T-helper 17 cell (primary cell): ENCODE data around the gene SYTL1. TPM values are rescaled to one million over a fixed set of nuclear protein-coding genes. Genes with fewer than 3 reads are reported as not detected.
A peak's percentile ranks its signal among the peaks of the same experiment; 100 is the strongest.
"Not testable (repeated sequence)": the region's sequence is repeated elsewhere in the genome, so short reads cannot be mapped to it uniquely, and the experiment has no call there.

Source experiments
- ATAC-seq: fragments of 150-1000 bp; cut with Tn5 transposase; 2 replicates; pipeline ENCODE4 v1.10.0; 2021; ENCODE audit warnings: mild to moderate bottlenecking, moderate library complexity
- DNase-seq, 3 donors: peaks; one replicate each; pipeline versions ENCODE4 v3.0.0 to v3.0.0-alpha.2; 2020 to 2021
- H3K9me3 ChIP-seq: one replicate; pipeline ENCODE4 v1.7.0; 2013; ENCODE audit warnings: low read length, mild to moderate bottlenecking; ENCODE audit not compliant: control insufficient read depth, poor library complexity, severe bottlenecking
- H3K27ac Mint-ChIP-seq: one replicate; pipeline ENCODE4 v1.8.0; 2022; ENCODE audit warnings: mild to moderate bottlenecking, moderate library complexity, mixed read lengths
- H3K27me3 Mint-ChIP-seq: one replicate; pipeline ENCODE4 v1.8.0; 2022; ENCODE audit warnings: mixed read lengths
- H3K36me3 Mint-ChIP-seq: one replicate; pipeline ENCODE4 v1.8.0; 2022; ENCODE audit warnings: low read depth, mixed read lengths
- H3K4me1 Mint-ChIP-seq: one replicate; pipeline ENCODE4 v1.8.0; 2022; ENCODE audit warnings: mild to moderate bottlenecking, mixed read lengths
- H3K4me3 Mint-ChIP-seq: one replicate; pipeline ENCODE4 v1.8.0; 2022; ENCODE audit warnings: mild to moderate bottlenecking, moderate library complexity, mixed read lengths
- total RNA-seq, 4 donors: library from RNA in 2 of 4; stranded (reverse) in 2 of 4; gene quantifications; one replicate each; pipeline ENCODE4 v1.2.3 and lab custom pipeline; 2022 to 2026

The SYTL1 gene
- total RNA-seq, 2 donors from 2014 or later: 206 to 261 TPM

- H3K9me3 ChIP-seq: no peaks in the 10 kb centered on the region
- Mint-ChIP-seq H3K27ac (no peak overlapping the region), H3K4me1 (peaks cover 10% of the 10 kb centered on the region), H3K4me3 (no peak overlapping the region), H3K36me3 (no peaks in the 10 kb centered on the region), H3K27me3 (peaks cover 6% of the 10 kb centered on the region)
- ATAC-seq (no peak), DNase-seq (no peak)
Observed at GRCh38 chr1:27381969-27382762, 40.3 kb downstream of the SYTL1 start.

GRCh38 chr1:27383039-27383605, 41.3 kb downstream of the SYTL1 start, which contains the start of gene CD164L2:
CD164L2 (minus strand) TSS chr1:27383333; CDS start chr1:27383239, 94 bp downstream.
- ATAC-seq (peak; percentile 88), DNase-seq (peak; percentile 44 to 55 (median 51))
- H3K9me3 ChIP-seq: no peaks in the 10 kb centered on the region
- no peak within 1 kb of the TSS for H3K4me3 Mint-ChIP-seq
- H3K27ac Mint-ChIP-seq: no peak within 1 kb of the TSS
- peaks cover 6% of the 10 kb centered on the region for H3K27me3 Mint-ChIP-seq
- H3K36me3 Mint-ChIP-seq: no peaks in the 10 kb centered on the region
- peaks cover 6% of the 10 kb centered on the region for H3K4me1 Mint-ChIP-seq

GRCh38 chr1:27383661-27384060, 41.8 kb downstream of the SYTL1 start:
- peaks cover 9% of the 10 kb centered on the region for H3K4me1 Mint-ChIP-seq
- no peak overlapping the region for H3K4me3 Mint-ChIP-seq
- no peaks in the 10 kb centered on the region for H3K9me3 ChIP-seq
- no peaks in the 10 kb centered on the region for H3K36me3 Mint-ChIP-seq
- H3K27me3 Mint-ChIP-seq: peaks cover 6% of the 10 kb centered on the region
- no peak overlapping the region for H3K27ac Mint-ChIP-seq
- no peak for ATAC-seq
- no peak for DNase-seq

- H3K9me3 ChIP-seq, H3K4me3 Mint-ChIP-seq, ATAC-seq, H3K36me3 Mint-ChIP-seq, H3K27ac Mint-ChIP-seq, DNase-seq, H3K27me3 Mint-ChIP-seq: not testable (repeated sequence)
- peaks cover 10% of the 10 kb centered on the region for H3K4me1 Mint-ChIP-seq
Observed at GRCh38 chr1:27384797-27385196, 43.0 kb downstream of the SYTL1 start.

GRCh38 chr1:27388337-27389005, 46.6 kb downstream of the SYTL1 start:
- peak; percentile 52 to 71 (median 60) for DNase-seq
- peak overlapping the region; percentile 87 for H3K27ac Mint-ChIP-seq
- H3K4me1 Mint-ChIP-seq: peaks cover 19% of the 10 kb centered on the region
- no peaks in the 10 kb centered on the region for H3K9me3 ChIP-seq
- H3K4me3 Mint-ChIP-seq: no peak overlapping the region
- ATAC-seq: no peak
- H3K27me3 Mint-ChIP-seq: no peaks in the 10 kb centered on the region
- H3K36me3 Mint-ChIP-seq: no peaks in the 10 kb centered on the region

- H3K9me3 ChIP-seq: no peaks in the 10 kb centered on the region
- peak overlapping the region; percentile 90 for H3K27ac Mint-ChIP-seq
- no peaks in the 10 kb centered on the region for H3K36me3 Mint-ChIP-seq
- ATAC-seq (no peak), DNase-seq (peak in 1 of 3 donors; percentile 23)
- peaks cover 21% of the 10 kb centered on the region for H3K4me1 Mint-ChIP-seq
- H3K27me3 Mint-ChIP-seq: no peaks in the 10 kb centered on the region
- peak overlapping the region; percentile 92 for H3K4me3 Mint-ChIP-seq
Observed at GRCh38 chr1:27391511-27392095, 49.8 kb downstream of the SYTL1 start.

- DNase-seq: peak; percentile 85 to 95 (median 95)
Observed at GRCh38 chr1:27392096-27392777, 50.4 kb downstream of the SYTL1 start, which contains the start of gene GPR3. GPR3 (plus strand) TSS chr1:27392622; CDS start chr1:27393799, 1,177 bp downstream.

GRCh38 chr1:27392778-27393635, 51.2 kb downstream of the SYTL1 start:
- no peaks in the 10 kb centered on the region for H3K9me3 ChIP-seq
- Mint-ChIP-seq H3K4me3 (peak overlapping the region; percentile 92), H3K4me1 (peaks cover 21% of the 10 kb centered on the region), H3K27ac (peak overlapping the region; percentile 90), H3K27me3 (no peaks in the 10 kb centered on the region), H3K36me3 (no peaks in the 10 kb centered on the region)
- DNase-seq (no peak), ATAC-seq (no peak)

More at GRCh38 chr1:27392096-27392777, 50.4 kb downstream of the SYTL1 start, which contains the start of gene GPR3:
- Mint-ChIP-seq H3K4me3 (peak within 1 kb of the TSS; percentile 92), H3K36me3 (no peaks in the 10 kb centered on the region), H3K4me1 (peaks cover 21% of the 10 kb centered on the region), H3K27ac (peak within 1 kb of the TSS; percentile 90), H3K27me3 (no peaks in the 10 kb centered on the region)
- peak; percentile 93 for ATAC-seq
- H3K9me3 ChIP-seq: no peaks in the 10 kb centered on the region

- Mint-ChIP-seq H3K27me3 (no peaks in the 10 kb centered on the region), H3K4me3 (peak overlapping the region; percentile 59), H3K27ac (peak overlapping the region; percentile 90), H3K4me1 (peaks cover 17% of the 10 kb centered on the region), H3K36me3 (no peaks in the 10 kb centered on the region)
- H3K9me3 ChIP-seq: no peaks in the 10 kb centered on the region
- ATAC-seq: no peak
- no peak for DNase-seq
Observed at GRCh38 chr1:27393641-27394281, 51.9 kb downstream of the SYTL1 start.

GRCh38 chr1:27394282-27394658, 52.4 kb downstream of the SYTL1 start:
- H3K4me3 Mint-ChIP-seq: no peak overlapping the region
- peak overlapping the region; percentile 90 for H3K27ac Mint-ChIP-seq
- H3K27me3 Mint-ChIP-seq: no peaks in the 10 kb centered on the region
- peaks cover 17% of the 10 kb centered on the region for H3K4me1 Mint-ChIP-seq
- no peaks in the 10 kb centered on the region for H3K9me3 ChIP-seq
- DNase-seq (no peak), ATAC-seq (no peak)
- H3K36me3 Mint-ChIP-seq: no peaks in the 10 kb centered on the region

GRCh38 chr1:27394925-27395324, 53.1 kb downstream of the SYTL1 start:
- Mint-ChIP-seq H3K4me3 (no peak overlapping the region), H3K36me3 (no peaks in the 10 kb centered on the region), H3K4me1 (peaks cover 17% of the 10 kb centered on the region), H3K27ac (peak overlapping the region; percentile 86), H3K27me3 (no peaks in the 10 kb centered on the region)
- no peak for DNase-seq
- no peaks in the 10 kb centered on the region for H3K9me3 ChIP-seq
- ATAC-seq: no peak
